Stimulated activated CD8-positive, alpha-beta memory T cell treated with anti-CD3 and anti-CD28 coated beads, Interleukin-4, amount 100 ng/mL, for 1 hour (primary cell): ENCODE measurements around the gene SWI5.
A peak's percentile ranks its signal among the peaks of the same experiment; 100 is the strongest.

Experiments used
- DNase-seq, 2 donors: peaks; one replicate each; pipeline ENCODE4 v3.0.0-alpha.2; 2020; ENCODE audit warnings: low read depth in 2 of 2, low spot score in 1 of 2

Gene SWI5

GRCh38 chr9:128317629-128318028 lies 41.6 kb downstream of the SWI5 start:
- no peak for DNase-seq

- DNase-seq = no peak
Measured at GRCh38 chr9:128321343-128321742, 45.3 kb downstream of the SWI5 start.

- DNase-seq = no peak
Measured at GRCh38 chr9:128321879-128322403, 45.9 kb downstream of the SWI5 start.

- peak; percentile 85 to 86 for DNase-seq
Measured at GRCh38 chr9:128322404-128323211, 46.5 kb downstream of the SWI5 start, which contains the start of the genes COQ4 and TRUB2. TSS of gene COQ4 (plus strand) at chr9:128322839. CDS start at chr9:128322859, 20 bp downstream. TSS of gene TRUB2 (minus strand) at chr9:128322447. CDS start at chr9:128322408, 39 bp downstream.

GRCh38 chr9:128323212-128323730 lies 47.2 kb downstream of the SWI5 start:
- no peak for DNase-seq

- no peak for DNase-seq
Measured at GRCh38 chr9:128323791-128324190, 47.7 kb downstream of the SWI5 start.

GRCh38 chr9:128324401-128324800 lies 48.3 kb downstream of the SWI5 start:
- DNase-seq = no peak

GRCh38 chr9:128325629-128326028 lies 49.6 kb downstream of the SWI5 start:
- DNase-seq = no peak

GRCh38 chr9:128333451-128333869 lies 57.4 kb downstream of the SWI5 start:
- no peak for DNase-seq

- no peak for DNase-seq
Measured at GRCh38 chr9:128335161-128335560, 59.1 kb downstream of the SWI5 start.

GRCh38 chr9:128335914-128336313 lies 59.8 kb downstream of the SWI5 start:
- DNase-seq = no peak

GRCh38 chr9:128337936-128338335 lies 61.9 kb downstream of the SWI5 start:
- DNase-seq = no peak
